HepG2 (cell line): Measurements from ENCODE around the gene VDAC2. TPM values are rescaled to one million over a fixed set of nuclear protein-coding genes. Genes with fewer than 3 reads are reported as not detected.
A peak's percentile ranks its signal among the peaks of the same experiment; 100 is the strongest.
"Not testable (repeated sequence)": the region's sequence is repeated elsewhere in the genome, so short reads cannot be mapped to it uniquely, and the experiment has no call there.

Source experiments
- ATAC-seq: fragments of 200-7000 bp; cut with Tn5 transposase; 3 replicates; pipeline ENCODE4 v1.9.1; 2020; ENCODE audit warnings: mild to moderate bottlenecking, moderate library complexity
- BruUV-seq: library from RNA; stranded (reverse); fragments of 400-500 nt; replicated peaks from 2 replicates; lab custom pipeline; 2021; lab: Mats Ljungman, UMichigan
- CTCF ChIA-PET: fragments of 300-600 bp; formaldehyde crosslinking; extraction: SDS; loops from one replicate; lab custom pipeline; 2021; ENCODE audit warnings: low total read pairs, inconsistent platforms, low intra/inter-chr PET ratio; lab: Yijun Ruan, JAX
- POLR2A ChIA-PET: fragments of 350-600 bp; sonication (Branson Sonifier 250); formaldehyde crosslinking; loops from one replicate; lab custom pipeline; 2020; ENCODE audit warnings: antibody characterized with exemption, inconsistent platforms; lab: Yijun Ruan, JAX
- DNase-seq: peaks from one replicate; pipeline ENCODE4 v3.0.0-alpha.2; 2015; ENCODE audit warnings: low spot score
- FAIRE-seq: peaks from 3 replicates; lab custom pipeline; 2011; peaks lifted over from hg19 to GRCh38; lab: Jason Lieb, UNC
- H2AFZ ChIP-seq: one replicate; pipeline ENCODE4 v1.6.1; 2011; ENCODE audit warnings: low read length, inconsistent platforms
- H3K27ac ChIP-seq: fragments of 300-600 bp; 3 replicates; pipeline ENCODE4 v1.8.0; 2011; ENCODE audit warnings: mixed run types, mild to moderate bottlenecking, mixed read lengths, low read length, inconsistent platforms; ENCODE audit not compliant: insufficient read depth; ENCODE audit errors: extremely low read length
- H3K27me3 ChIP-seq, 2 experiments: fragments of 200-600 bp in 1 of 2; 2 replicates in 1 of 2; 3 replicates in 1 of 2; pipeline versions ENCODE4 v1.6.0 to v1.8.0; 2011; ENCODE audit warnings: low read length in 2 of 2, mild to moderate bottlenecking in 2 of 2, moderate library complexity in 2 of 2, inconsistent platforms in 1 of 2; ENCODE audit not compliant: insufficient read depth in 2 of 2, control insufficient read depth in 1 of 2
- H3K36me3 ChIP-seq, 2 experiments: fragments of 200-600 bp in 1 of 2; replicated peaks in 1 of 2; 2 replicates in 1 of 2; 3 replicates in 1 of 2; pipeline versions ENCODE4 v1.5.1 to v1.8.0; 2011; ENCODE audit warnings: low read length in 2 of 2, inconsistent platforms in 1 of 2; ENCODE audit not compliant: insufficient read depth in 2 of 2, control insufficient read depth in 1 of 2
- H3K4me1 ChIP-seq: 2 replicates; pipeline ENCODE4 v1.5.1; 2012; ENCODE audit warnings: low read length, inconsistent platforms; ENCODE audit not compliant: insufficient read depth
- H3K4me2 ChIP-seq: 2 replicates; pipeline ENCODE4 v1.6.0; 2011; ENCODE audit warnings: low read depth, low read length, inconsistent platforms
- H3K4me3 ChIP-seq, 3 experiments: fragments of 200-600 bp in 1 of 3; sonication (generic), shearing (Covaris generic) in 1 of 3; replicated peaks in 1 of 3; 2 replicates each; pipeline ENCODE4 v1.5.1; 2011 to 2016; ENCODE audit warnings: low read length in 3 of 3, inconsistent platforms in 2 of 3, low read depth in 2 of 3, mild to moderate bottlenecking in 2 of 3, control low read depth in 1 of 3, mixed read lengths in 1 of 3; ENCODE audit not compliant: insufficient read depth in 1 of 3
- H3K79me2 ChIP-seq: one replicate; pipeline ENCODE4 v1.6.1; 2011; ENCODE audit warnings: low read length, inconsistent platforms; ENCODE audit not compliant: insufficient read depth
- H3K9ac ChIP-seq: 2 replicates; pipeline ENCODE4 v1.6.0; 2011; ENCODE audit warnings: mild to moderate bottlenecking, low read depth, low read length, inconsistent platforms; ENCODE audit not compliant: insufficient read depth
- H3K9me3 ChIP-seq: 2 replicates; pipeline ENCODE4 v1.5.1; 2012; ENCODE audit warnings: mild to moderate bottlenecking, low read length
- H4K20me1 ChIP-seq: 2 replicates; pipeline ENCODE4 v1.6.0; 2011; ENCODE audit warnings: inconsistent platforms, mild to moderate bottlenecking, low read length, moderate library complexity; ENCODE audit not compliant: insufficient read depth
- KDM4B ChIP-seq: sonication (generic); formaldehyde crosslinking; IDR thresholded peaks from 2 replicates; pipeline ENCODE4 v1.4.0; 2020; ENCODE audit warnings: missing genetic modification reagents
- NR2F2 ChIP-seq: IDR thresholded peaks from 2 replicates; pipeline ENCODE4 v1.6.1; 2012; ENCODE audit warnings: low read depth, inconsistent platforms, borderline replicate concordance
- REST ChIP-seq, 2 experiments: IDR thresholded peaks; 2 replicates each; pipeline ENCODE4 v1.6.1; 2011 to 2012; ENCODE audit warnings: low read length in 2 of 2, borderline replicate concordance in 1 of 2, low read depth in 1 of 2, mild to moderate bottlenecking in 1 of 2, moderate library complexity in 1 of 2
- RFXANK ChIP-seq: IDR thresholded peaks from 2 replicates; pipeline ENCODE4 v1.6.1; 2016
- ZBTB14 ChIP-seq: sonication (generic); formaldehyde crosslinking; IDR thresholded peaks from 2 replicates; pipeline ENCODE4 v1.4.0; 2020; ENCODE audit warnings: missing genetic modification reagents
- ZNF207 ChIP-seq: fragments of 450-650 bp; IDR thresholded peaks from 2 replicates; pipeline ENCODE4 v1.6.1; 2016; ENCODE audit warnings: antibody characterized with exemption, borderline replicate concordance
- ZNF331 ChIP-seq: sonication (generic); formaldehyde crosslinking; IDR thresholded peaks from 2 replicates; pipeline ENCODE4 v1.4.0; 2020; ENCODE audit warnings: missing genetic modification reagents
- ZNF460 ChIP-seq: sonication (generic); formaldehyde crosslinking; IDR thresholded peaks from 2 replicates; pipeline ENCODE4 v1.5.1; 2020; ENCODE audit warnings: missing genetic modification reagents, mild to moderate bottlenecking, borderline replicate concordance
- ZNF577 ChIP-seq: sonication (generic); formaldehyde crosslinking; IDR thresholded peaks from 2 replicates; pipeline ENCODE4 v1.4.0; 2020; ENCODE audit warnings: mild to moderate bottlenecking, low read depth, missing genetic modification reagents, borderline replicate concordance
- ZNF619 ChIP-seq: sonication (generic); formaldehyde crosslinking; IDR thresholded peaks from 2 replicates; pipeline ENCODE4 v1.4.0; 2020; ENCODE audit warnings: mild to moderate bottlenecking, missing genetic modification reagents
- ZNF644 ChIP-seq: IDR thresholded peaks from 2 replicates; pipeline ENCODE4 v1.6.1; 2016; ENCODE audit warnings: low read depth
- WGBS: methylation state at CpG from one replicate; pipeline ENCODE4 v1.1.6; 2017; ENCODE audit warnings: low lambda C conversion rate; 5-methylcytosine and 5-hydroxymethylcytosine counted together
- in situ Hi-C: cut with HindIII; loops from 2 replicates; pipeline ENCODE4 v1.10.0; 2017; ENCODE audit warnings: low pct_unique_long_range_greater_than_20kb; ENCODE audit not compliant: extremely low pct_ligation_motif_present
- intact Hi-C: fragments of 100-400 bp; cut with micrococcal nuclease; formaldehyde crosslinking; loops from one replicate; pipeline ENCODE4 v1.10.0; 2022; ENCODE audit not compliant: unreplicated experiment
- polyA plus RNA-seq, 8 experiments: library from polyadenylated mRNA; depleted of rRNA in 3 of 8; stranded (reverse) in 7 of 8; unstranded in 1 of 8; fragments of >200 nt; fragmentation: Illumina TruSeq in 4 of 8; extraction: Trizol in 4 of 8; gene quantifications; 2 replicates each; pipeline versions ENCODE4 v1.2.1 to v1.2.3, GENCODE V29; 2011 to 2016; ENCODE audit warnings: low read depth in 4 of 8, missing spikeins in 1 of 8, mixed read lengths in 1 of 8; ENCODE audit not compliant: insufficient read depth in 1 of 8
- total RNA-seq, 5 experiments: library from RNA; depleted of rRNA; stranded (reverse); fragments of >200 nt; fragmentation: Illumina TruSeq; extraction: Trizol; gene quantifications; 2 replicates each; pipeline ENCODE4 v1.2.3, GENCODE V29; 2016; ENCODE audit warnings: low read depth in 1 of 5

Gene VDAC2
- total and polyA plus RNA-seq, 2 of the 13 experiments (the other 11 are each of a cell fraction or from before 2014, with no cell fraction given), result 67.9 to 222 TPM

GRCh38 chr10:75188522-75188921, 22.1 kb upstream of the VDAC2 start:
- 94% methylated on average over 8 of the region's 9 CpGs for WGBS
- not testable (repeated sequence) for H3K27me3 ChIP-seq, H3K9ac ChIP-seq, H4K20me1 ChIP-seq, ATAC-seq, H3K4me3 ChIP-seq, H3K4me2 ChIP-seq, H2AFZ ChIP-seq, FAIRE-seq, H3K9me3 ChIP-seq, H3K36me3 ChIP-seq, BruUV-seq, H3K79me2 ChIP-seq, DNase-seq
- in situ Hi-C loops, result loop anchor here (5.0 kb wide), 1 partner anchor 44 kb away; no protein-coding TSS in a partner anchor
- intact Hi-C loops, result loop anchor here (1.0 to 5.0 kb wide), 3 partner anchors 20 to 76 kb away; partner anchors contain the start of gene SAMD8
- peak; percentile 68; the same call in 1 of the 2 replicates for TF ChIP-seq ZNF460 (CRISPR knock-in tag)
- H3K4me1 ChIP-seq, result peaks cover 76% of the 10 kb centered on the region
- peak overlapping the region; percentile 50 for H3K27ac ChIP-seq
- CTCF ChIA-PET, result interaction anchor here (1.2 to 3.3 kb wide), 3 partner anchors 40 to 48 kb away, joined by 4 to 34 read pairs (median 28); partner anchors contain the start of gene COMTD1
- POLR2A ChIA-PET, result interaction anchor here (0.6 to 2.8 kb wide), 10 partner anchors 10 to 46 kb away, joined by 3 to 16 read pairs (median 4); partner anchors contain the start of gene VDAC2

GRCh38 chr10:75189266-75190096, 21.1 kb upstream of the VDAC2 start:
- DNase-seq, result peak; percentile 81
- Histone ChIP-seq H3K9me3 (no peaks in the 10 kb centered on the region), H3K4me2 (peak overlapping the region; percentile 61), H3K36me3 (no peaks in the 10 kb centered on the region), H3K27me3 (no peaks in the 10 kb centered on the region; a peak in 1 of 5 replicates), H3K4me3 (peak overlapping the region in 1 of 3 experiments; percentile 48; a peak in 2 of 6 replicates), H3K27ac (peak overlapping the region; percentile 50), H2AFZ (no peak overlapping the region), H3K79me2 (no peaks in the 10 kb centered on the region), H3K4me1 (peaks cover 76% of the 10 kb centered on the region), H3K9ac (peak overlapping the region; percentile 12; the same call in 1 of the 2 replicates), H4K20me1 (no peaks in the 10 kb centered on the region)
- intact Hi-C loops, result loop anchor here (2.0 to 5.0 kb wide), 2 partner anchors 21 to 77 kb away; partner anchors contain the start of gene SAMD8
- no TSS peak for BruUV-seq
- in situ Hi-C loops, result loop anchor here (5.0 kb wide), 1 partner anchor 43 kb away; no protein-coding TSS in a partner anchor
- ATAC-seq, result peak; percentile 76
- ChIA-PET CTCF (interaction anchor here (3.2 to 3.3 kb wide), 2 partner anchors 41 to 47 kb away, joined by 28 to 34 read pairs; partner anchors contain the start of gene COMTD1), POLR2A (interaction anchor here (0.8 to 2.6 kb wide), 6 partner anchors 12 to 46 kb away, joined by 3 to 9 read pairs (median 6); partner anchors contain the start of genes COMTD1 and VDAC2)
- WGBS, result 43% methylated on average over 12 of the region's 12 CpGs
- peak; percentile 93 for FAIRE-seq
- no peak for TF ChIP-seq ZNF207
- peak; percentile 54 for TF ChIP-seq ZNF644 (CRISPR knock-in tag)
- no peak for TF ChIP-seq ZNF619
- no peak for TF ChIP-seq RFXANK (CRISPR knock-in tag)
- TF ChIP-seq ZNF331 (CRISPR knock-in tag), result peak; percentile 31; the same call in 1 of the 2 replicates
- TF ChIP-seq NR2F2, result no peak
- no peak for TF ChIP-seq KDM4B (CRISPR knock-in tag)
- TF ChIP-seq REST (IDR thresholded peaks at IDR 0.05; ENCODE audit: borderline replicate concordance in 1 of 2, low read depth in 1 of 2, low read length in 2 of 2), result no peak; a peak in 1 of 4 replicates
- no peak for TF ChIP-seq ZNF577 (CRISPR knock-in tag)
- TF ChIP-seq ZBTB14 (CRISPR knock-in tag), result no peak
